Epithelial cell of esophagus (primary cell): ENCODE results near the gene C5orf46.

Experiments used
- DNase-seq: peaks from one replicate; pipeline ENCODE4 v3.0.0; 2010; ENCODE audit warnings: low read depth
- H3K4me3 ChIP-seq: 2 replicates; pipeline ENCODE4 v1.5.1; 2011; ENCODE audit warnings: mild to moderate bottlenecking, low read length, control low read depth
- CTCF ChIP-seq: IDR thresholded peaks from 2 replicates; pipeline ENCODE4 v1.5.1; 2011; ENCODE audit warnings: low read depth, mild to moderate bottlenecking, low read length, control low read depth, inconsistent platforms; ENCODE audit not compliant: insufficient read depth; ENCODE audit errors: missing control alignments

C5orf46 gene

GRCh38 chr5:147930769-147931168, 24.4 kb upstream of the C5orf46 start:
- TF ChIP-seq CTCF = no peak
- H3K4me3 ChIP-seq = no peak overlapping the region
- no peak for DNase-seq

GRCh38 chr5:147927901-147928300, 21.6 kb upstream of the C5orf46 start:
- TF ChIP-seq CTCF = no peak
- DNase-seq = no peak
- no peak overlapping the region for H3K4me3 ChIP-seq

GRCh38 chr5:147925020-147925419, 18.7 kb upstream of the C5orf46 start:
- no peak for DNase-seq
- TF ChIP-seq CTCF = no peak
- H3K4me3 ChIP-seq = no peak overlapping the region

GRCh38 chr5:147921136-147921535, 14.8 kb upstream of the C5orf46 start:
- H3K4me3 ChIP-seq = no peak overlapping the region
- no peak for DNase-seq
- TF ChIP-seq CTCF = no peak

GRCh38 chr5:147920420-147921030, 14.2 kb upstream of the C5orf46 start:
- no peak for TF ChIP-seq CTCF
- no peak for DNase-seq
- H3K4me3 ChIP-seq = no peak overlapping the region

- no peak overlapping the region for H3K4me3 ChIP-seq
- DNase-seq = peak; percentile 59
- TF ChIP-seq CTCF = no peak
Observed at GRCh38 chr5:147918899-147919298, 12.6 kb upstream of the C5orf46 start.

- DNase-seq = peak; percentile 63
- H3K4me3 ChIP-seq = no peak overlapping the region
- TF ChIP-seq CTCF = no peak
Observed at GRCh38 chr5:147918101-147918685, 11.9 kb upstream of the C5orf46 start.
